SK-N-MC (cell line): ENCODE results near the gene ZSCAN23.

Experiments used
- DNase-seq: peaks from one replicate; pipeline ENCODE4 v3.0.0-alpha.2; 2011; ENCODE audit warnings: low read depth, low spot score
- H3K27ac ChIP-seq: fragments of 200-600 bp; sonication (generic); 2 replicates; pipeline ENCODE4 v1.5.1; 2016; ENCODE audit warnings: mixed run types
- H3K36me3 ChIP-seq: fragments of 200-600 bp; sonication (generic); 2 replicates; pipeline ENCODE4 v1.6.1; 2017; ENCODE audit warnings: antibody characterized with exemption, low read length, mixed read lengths; ENCODE audit not compliant: insufficient read depth
- H3K4me3 ChIP-seq: fragments of 200-600 bp; sonication (generic); 2 replicates; pipeline ENCODE4 v1.5.1; 2016
- H3K9ac ChIP-seq: fragments of 200-600 bp; sonication (generic); 2 replicates; pipeline ENCODE4 v1.8.0; 2017; ENCODE audit warnings: mixed run types, mixed read lengths; ENCODE audit not compliant: insufficient read length
- H3K9me3 ChIP-seq: fragments of 200-600 bp; sonication (generic); 2 replicates; pipeline ENCODE4 v1.6.1; 2017; ENCODE audit warnings: low read depth, mild to moderate bottlenecking, antibody characterized with exemption, low read length, moderate library complexity, mixed read lengths
- EZH2 ChIP-seq: fragments of 200-600 bp; sonication (generic); IDR thresholded peaks from one replicate; pipeline ENCODE4 v1.6.1; 2017; ENCODE audit warnings: antibody characterized with exemption
- FOXP2 ChIP-seq: optimal IDR thresholded peaks from 2 replicates; pipeline ENCODE3; 2011; ENCODE audit warnings: mild to moderate bottlenecking, moderate library complexity; ENCODE audit not compliant: insufficient read depth; ENCODE audit errors: extremely low read length, control extremely low read depth
- POLR2AphosphoS5 ChIP-seq: IDR thresholded peaks from 2 replicates; pipeline ENCODE4 v1.6.1; 2012; ENCODE audit warnings: mild to moderate bottlenecking, low read depth, low read length, borderline replicate concordance

The ZSCAN23 gene

DNA sequence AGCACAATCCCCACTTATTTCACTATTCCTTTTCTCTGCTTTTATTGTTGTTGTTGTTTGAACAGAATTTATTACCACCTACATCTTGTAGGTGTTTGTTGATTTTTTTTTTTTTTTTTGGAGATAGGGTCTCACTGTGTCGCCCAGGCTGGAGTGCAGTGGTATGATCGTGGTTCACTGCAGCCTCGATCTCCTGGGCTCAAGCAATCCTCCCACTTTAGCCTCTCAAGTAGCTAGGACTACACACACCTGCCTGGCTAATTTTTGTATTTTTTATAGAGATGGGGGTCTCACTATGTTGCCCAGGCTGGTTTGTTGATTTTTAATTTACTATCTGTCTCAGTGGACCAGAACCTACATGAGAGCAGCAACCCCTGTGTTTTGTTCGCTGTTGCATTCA is 47.4 kb downstream of the ZSCAN23 start:
- no peaks in the 10 kb centered on the region for H3K36me3 ChIP-seq
- TF ChIP-seq EZH2: no peak
- no peak for TF ChIP-seq FOXP2
- TF ChIP-seq POLR2AphosphoS5: no peak
- no peak overlapping the region for H3K4me3 ChIP-seq

DNA sequence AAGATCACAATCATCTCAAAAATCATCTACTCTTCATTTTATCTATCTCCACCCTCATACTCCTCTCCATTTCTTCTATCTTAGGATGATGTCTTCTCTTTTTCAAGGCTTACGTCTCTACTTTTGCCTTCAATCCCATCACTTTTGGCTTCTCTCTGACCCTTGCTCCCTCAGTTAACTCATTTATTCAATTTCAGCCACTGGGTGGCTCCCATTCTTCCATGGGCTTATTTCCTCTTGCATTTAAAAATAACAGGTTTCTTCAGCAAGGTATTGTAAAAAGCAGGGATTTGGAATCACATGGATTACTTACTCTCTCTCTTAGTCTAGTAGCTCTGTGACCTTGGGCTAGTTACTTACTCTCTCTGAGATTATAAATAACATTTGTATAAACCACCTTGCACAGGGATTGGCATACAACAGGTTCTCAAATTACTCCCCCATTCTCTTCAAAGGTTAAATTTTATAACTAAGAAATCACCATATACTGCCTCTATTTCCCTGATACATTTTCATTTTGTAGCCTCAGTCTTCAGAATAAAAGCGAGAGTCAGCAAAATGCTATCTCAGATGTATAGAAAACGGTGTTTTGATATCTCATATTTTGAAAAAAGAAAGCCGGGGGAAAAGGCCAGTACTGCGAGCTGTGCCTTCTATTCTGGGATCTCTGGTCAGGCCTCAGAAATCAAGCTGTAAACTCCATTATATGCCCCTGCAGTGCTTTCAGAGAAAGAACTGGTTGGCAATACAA is 49.2 kb downstream of the ZSCAN23 start:
- no peaks in the 10 kb centered on the region for H3K36me3 ChIP-seq
- no peak for TF ChIP-seq POLR2AphosphoS5
- no peak for TF ChIP-seq EZH2
- TF ChIP-seq FOXP2: no peak
- H3K9me3 ChIP-seq: no peaks in the 10 kb centered on the region
- H3K27ac ChIP-seq: no peak overlapping the region
- no peak for DNase-seq
- H3K4me3 ChIP-seq: no peak overlapping the region
- no peak overlapping the region for H3K9ac ChIP-seq

More for the DNA sequence above, 47.4 kb downstream of the ZSCAN23 start:
- H3K27ac ChIP-seq: no peak overlapping the region
- H3K9me3 ChIP-seq: no peaks in the 10 kb centered on the region
- H3K9ac ChIP-seq: no peak overlapping the region
- DNase-seq: no peak

DNA sequence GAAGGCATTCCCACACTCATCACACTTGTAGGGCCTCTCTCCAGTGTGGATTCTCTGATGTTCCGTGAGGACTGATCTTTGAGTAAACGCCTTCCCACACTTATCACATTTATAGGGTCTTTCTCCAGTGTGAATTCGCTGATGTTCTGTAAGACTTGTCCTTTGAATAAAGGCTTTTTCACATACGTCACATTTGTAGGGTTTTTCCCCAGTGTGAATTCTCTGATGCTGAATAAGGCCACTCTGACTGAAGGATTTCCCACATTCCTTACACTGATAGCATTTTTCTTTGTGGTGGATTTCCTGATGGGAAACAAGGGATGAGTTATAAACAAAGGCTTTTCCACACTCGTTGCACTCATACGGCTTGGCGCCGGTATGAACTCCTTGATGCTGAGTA is 52.6 kb downstream of the ZSCAN23 start:
- Histone ChIP-seq H3K36me3 (no peaks in the 10 kb centered on the region), H3K9me3 (no peaks in the 10 kb centered on the region), H3K9ac (no peak overlapping the region), H3K4me3 (no peak overlapping the region), H3K27ac (no peak overlapping the region)
- no peak for DNase-seq
- TF ChIP-seq FOXP2 (no peak), POLR2AphosphoS5 (no peak), EZH2 (no peak)

GRCh38 chr6:28384143-28384533 is 59.2 kb downstream of the ZSCAN23 start:
- H3K36me3 ChIP-seq: no peaks in the 10 kb centered on the region

DNA sequence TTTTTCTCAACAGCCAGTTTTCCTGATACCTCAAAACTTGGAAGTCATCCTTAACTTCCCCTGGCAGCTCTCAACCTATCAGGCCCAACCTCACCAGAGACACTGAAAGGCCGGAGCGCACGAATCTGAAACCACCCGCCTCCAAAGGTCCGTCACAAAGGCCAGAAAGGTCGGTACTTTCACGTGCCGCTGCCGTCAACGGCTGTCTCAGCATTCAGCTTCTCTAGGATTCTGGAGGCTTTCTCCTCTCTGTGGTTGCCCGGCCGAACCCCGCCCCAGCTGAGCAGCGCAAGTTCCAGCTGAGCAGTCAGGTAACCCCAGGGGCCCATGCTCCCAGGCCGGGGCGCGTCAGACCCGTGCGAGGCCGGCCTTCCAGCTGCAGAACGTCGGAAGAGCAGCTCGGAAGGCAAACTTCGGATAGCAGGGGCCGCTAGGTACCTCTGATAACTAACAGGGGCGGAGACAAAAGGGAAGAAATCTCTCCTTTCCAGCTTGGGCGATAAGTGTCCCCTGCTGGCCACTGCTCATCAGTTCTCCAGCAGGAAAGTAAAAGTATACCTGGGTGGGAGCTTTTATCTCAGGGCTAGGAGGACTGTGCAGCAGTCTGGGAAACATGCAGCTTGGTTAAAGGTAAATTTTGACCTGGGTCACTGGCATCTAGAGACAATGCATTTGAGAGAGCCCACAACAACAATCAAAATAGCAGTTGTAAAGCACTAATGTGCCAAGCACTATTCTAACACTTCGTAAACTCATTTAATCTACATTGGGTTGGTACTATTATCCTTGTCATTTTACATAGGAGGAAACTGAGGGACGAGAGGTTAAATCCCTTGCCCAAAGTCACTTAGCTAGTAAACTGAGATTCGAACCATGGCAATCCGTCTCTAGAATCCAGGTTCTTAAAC is 59.8 kb downstream of the ZSCAN23 start:
- no peak overlapping the region for H3K4me3 ChIP-seq
- no peak overlapping the region for H3K9ac ChIP-seq
- no peaks in the 10 kb centered on the region for H3K9me3 ChIP-seq
- no peak for TF ChIP-seq POLR2AphosphoS5
- no peak for TF ChIP-seq FOXP2
- no peak for TF ChIP-seq EZH2
- no peak overlapping the region for H3K27ac ChIP-seq
- H3K36me3 ChIP-seq: no peaks in the 10 kb centered on the region
- DNase-seq: no peak

More at GRCh38 chr6:28384143-28384533, 59.2 kb downstream of the ZSCAN23 start:
- Histone ChIP-seq H3K9ac (no peak overlapping the region), H3K4me3 (no peak overlapping the region), H3K9me3 (no peaks in the 10 kb centered on the region), H3K27ac (no peak overlapping the region)
- DNase-seq: no peak
- TF ChIP-seq POLR2AphosphoS5 (no peak), EZH2 (no peak), FOXP2 (no peak)
